H1 (cell line): ENCODE measurements around the gene ADAMTS17. TPM values are rescaled to one million over a fixed set of nuclear protein-coding genes. Genes with fewer than 3 reads are reported as not detected.

ENCODE experiments used
- CTCF ChIA-PET: fragments of 300-600 bp; sonication (Branson Sonifier 250); formaldehyde crosslinking; loops from one replicate; lab custom pipeline; 2021; ENCODE audit not compliant: partially characterized antibody; lab: Charles Lee
- POLR2A ChIA-PET: fragments of 300-600 bp; sonication (Branson Sonifier 250); formaldehyde crosslinking; loops from one replicate; lab custom pipeline; 2021; ENCODE audit warnings: inconsistent platforms; ENCODE audit not compliant: partially characterized antibody; lab: Charles Lee
- DNase-seq, 2 experiments: peaks; one replicate each; pipeline versions ENCODE4 v3.0.0 to v3.0.0-alpha.2; 2010 to 2022; ENCODE audit warnings: low spot score in 2 of 2, low read depth in 1 of 2, mixed read lengths in 1 of 2
- FAIRE-seq: peaks from 2 replicates; lab custom pipeline; 2011; peaks lifted over from hg19 to GRCh38; lab: Jason Lieb, UNC
- H2AFZ ChIP-seq: 2 replicates; pipeline ENCODE4 v1.8.1; 2012; ENCODE audit warnings: low read length, inconsistent platforms
- H2AK5ac ChIP-seq: 2 replicates; pipeline ENCODE4 v1.6.1; 2013; ENCODE audit warnings: low read depth, low read length
- H2BK120ac ChIP-seq: replicated peaks from 2 replicates; pipeline ENCODE3; 2013; ENCODE audit warnings: low read depth, low read length, inconsistent platforms
- H2BK12ac ChIP-seq: 2 replicates; pipeline ENCODE4 v1.6.1; 2013; ENCODE audit warnings: low read depth, low read length
- H2BK15ac ChIP-seq: 2 replicates; pipeline ENCODE4 v1.6.1; 2013; ENCODE audit warnings: low read length
- H2BK20ac ChIP-seq: 2 replicates; pipeline ENCODE4 v1.6.1; 2013; ENCODE audit warnings: low read length
- H2BK5ac ChIP-seq: 2 replicates; pipeline ENCODE4 v1.6.1; 2013; ENCODE audit warnings: low read depth, low read length
- H3K14ac ChIP-seq: 2 replicates; pipeline ENCODE4 v1.6.1; 2013; ENCODE audit warnings: inconsistent platforms; ENCODE audit not compliant: insufficient read length
- H3K18ac ChIP-seq: 2 replicates; pipeline ENCODE4 v1.6.1; 2013; ENCODE audit warnings: low read length; ENCODE audit errors: extremely low read depth
- H3K23ac ChIP-seq: 2 replicates; pipeline ENCODE4 v1.6.1; 2013; ENCODE audit warnings: inconsistent platforms; ENCODE audit not compliant: insufficient read length
- H3K23me2 ChIP-seq: 2 replicates; pipeline ENCODE4 v1.6.1; 2013; ENCODE audit warnings: low read depth, low read length
- H3K27ac ChIP-seq: 2 replicates; pipeline ENCODE4 v1.6.1; 2011; ENCODE audit warnings: low read depth, low read length, inconsistent platforms
- H3K27me3 ChIP-seq, 4 experiments: replicated peaks in 1 of 4; 1 replicate in 1 of 4; 2 replicates in 3 of 4; pipeline versions ENCODE4 v1.6.1 to v1.8.1; 2011 to 2013; ENCODE audit warnings: low read length in 3 of 4, mild to moderate bottlenecking in 3 of 4, inconsistent platforms in 2 of 4, mixed read lengths in 2 of 4, moderate library complexity in 1 of 4; ENCODE audit not compliant: control insufficient read depth in 3 of 4, insufficient read depth in 3 of 4; ENCODE audit errors: extremely low read depth in 1 of 4
- H3K36me3 ChIP-seq, 4 experiments: 2 replicates each; pipeline versions ENCODE4 v1.6.1 to v1.8.1; 2011 to 2013; ENCODE audit warnings: mild to moderate bottlenecking in 4 of 4, low read length in 3 of 4, moderate library complexity in 2 of 4, control low read depth in 1 of 4, inconsistent platforms in 1 of 4; ENCODE audit not compliant: insufficient read depth in 4 of 4, control insufficient read depth in 2 of 4
- H3K4ac ChIP-seq: replicated peaks from 2 replicates; pipeline ENCODE3; 2013; ENCODE audit warnings: low read length, low read depth, mixed read lengths, inconsistent platforms; ENCODE audit not compliant: insufficient read length
- H3K4me1 ChIP-seq, 4 experiments: replicated peaks in 1 of 4; 1 replicate in 1 of 4; 2 replicates in 3 of 4; pipeline versions ENCODE4 v1.6.1 to v1.8.1; 2011 to 2013; ENCODE audit warnings: low read length in 3 of 4, inconsistent platforms in 2 of 4, mixed read lengths in 1 of 4; ENCODE audit not compliant: insufficient read depth in 4 of 4, control insufficient read depth in 3 of 4
- H3K4me2 ChIP-seq, 2 experiments: 2 replicates each; pipeline versions ENCODE4 v1.6.1 to v1.8.1; 2011 to 2013; ENCODE audit warnings: low read depth in 2 of 2, low read length in 2 of 2, control low read depth in 1 of 2, inconsistent platforms in 1 of 2, mild to moderate bottlenecking in 1 of 2; ENCODE audit not compliant: insufficient read depth in 1 of 2
- H3K4me3 ChIP-seq, 4 experiments: fragments of 200-600, 300-600 bp in 1 of 4; sonication (generic), shearing (Covaris generic), sonication (Bioruptor Twin) in 1 of 4; 2 replicates each; pipeline versions ENCODE4 v1.5.1 to v1.8.1; 2011 to 2016; ENCODE audit warnings: low read length in 4 of 4, low read depth in 3 of 4, control low read depth in 2 of 4, inconsistent platforms in 2 of 4, mild to moderate bottlenecking in 2 of 4, mixed read lengths in 1 of 4, moderate library complexity in 1 of 4; ENCODE audit not compliant: insufficient read depth in 2 of 4; ENCODE audit errors: extremely low read depth in 1 of 4
- H3K56ac ChIP-seq: replicated peaks from 2 replicates; pipeline ENCODE3; 2013; ENCODE audit warnings: low read depth, mild to moderate bottlenecking, mixed read lengths, low read length, inconsistent platforms; ENCODE audit not compliant: insufficient read length
- H3K79me1 ChIP-seq: 2 replicates; pipeline ENCODE4 v1.6.1; 2013; ENCODE audit warnings: low read depth, low read length, control low read depth
- H3K79me2 ChIP-seq, 2 experiments: 2 replicates each; pipeline versions ENCODE4 v1.6.1 to v1.8.1; 2012 to 2013; ENCODE audit warnings: low read length in 2 of 2, mild to moderate bottlenecking in 2 of 2, inconsistent platforms in 1 of 2; ENCODE audit not compliant: insufficient read depth in 2 of 2, control insufficient read depth in 1 of 2
- H3K9ac ChIP-seq, 4 experiments: replicated peaks in 1 of 4; 1 replicate in 1 of 4; 2 replicates in 3 of 4; pipeline versions ENCODE4 v1.6.1 to v1.8.1; 2011 to 2013; ENCODE audit warnings: low read depth in 3 of 4, low read length in 3 of 4, control low read depth in 2 of 4, mild to moderate bottlenecking in 2 of 4, moderate library complexity in 2 of 4, inconsistent platforms in 1 of 4; ENCODE audit errors: extremely low read depth in 1 of 4
- H3K9me3 ChIP-seq, 2 experiments: 2 replicates each; pipeline versions ENCODE4 v1.6.1 to v1.8.1; 2012 to 2013; ENCODE audit warnings: mild to moderate bottlenecking in 2 of 2, moderate library complexity in 2 of 2, control low read depth in 1 of 2, inconsistent platforms in 1 of 2, low read depth in 1 of 2, low read length in 1 of 2, mixed read lengths in 1 of 2; ENCODE audit not compliant: insufficient read depth in 2 of 2
- H4K20me1 ChIP-seq, 2 experiments: replicated peaks in 1 of 2; 2 replicates each; pipeline versions ENCODE3 to v1.8.1; 2011 to 2013; ENCODE audit warnings: inconsistent platforms in 2 of 2, low read length in 2 of 2, mild to moderate bottlenecking in 1 of 2; ENCODE audit not compliant: insufficient read depth in 2 of 2, control insufficient read depth in 1 of 2
- H4K5ac ChIP-seq: 2 replicates; pipeline ENCODE4 v1.6.1; 2013; ENCODE audit warnings: low read length, low read depth, mixed read lengths, inconsistent platforms; ENCODE audit not compliant: insufficient read length
- H4K8ac ChIP-seq: 2 replicates; pipeline ENCODE4 v1.8.0; 2013; ENCODE audit warnings: mild to moderate bottlenecking, moderate library complexity, low read length, inconsistent platforms; ENCODE audit not compliant: insufficient read depth; ENCODE audit errors: extremely low read depth
- H4K91ac ChIP-seq: replicated peaks from 2 replicates; pipeline ENCODE3; 2013; ENCODE audit warnings: low read length, mixed read lengths, inconsistent platforms; ENCODE audit not compliant: insufficient read length
- BCL11A ChIP-seq, 2 experiments: IDR thresholded peaks; one replicate each; pipeline ENCODE4 v1.6.1; 2011; ENCODE audit warnings: low read depth in 2 of 2, low read length in 2 of 2, mild to moderate bottlenecking in 2 of 2
- CBX8 ChIP-seq: fragments of 300-800, 300-1000 bp; sonication (generic); IDR thresholded peaks from 2 replicates; pipeline ENCODE4 v1.7.1; 2016; ENCODE audit warnings: low read depth, low read length, borderline replicate concordance
- CTBP2 ChIP-seq: IDR thresholded peaks from 2 replicates; pipeline ENCODE4 v1.7.0; 2011; ENCODE audit warnings: borderline replicate concordance, mild to moderate bottlenecking, moderate library complexity, mixed read lengths, low read length; ENCODE audit not compliant: insufficient read depth, insufficient read length
- EGR1 ChIP-seq: IDR thresholded peaks from 2 replicates; pipeline ENCODE4 v1.6.1; 2011; ENCODE audit warnings: low read depth, low read length, borderline replicate concordance
- HDAC2 ChIP-seq, 2 experiments: fragments of 300-600 bp in 1 of 2; sonication (generic) in 1 of 2; IDR thresholded peaks; 2 replicates each; pipeline ENCODE4 v1.6.1; 2011 to 2012; ENCODE audit warnings: low read depth in 2 of 2, low read length in 2 of 2, mild to moderate bottlenecking in 2 of 2, moderate library complexity in 2 of 2, borderline replicate concordance in 1 of 2, inconsistent platforms in 1 of 2
- KDM1A ChIP-seq: fragments of 200-600, 300-600 bp; sonication (generic); IDR thresholded peaks from 2 replicates; pipeline ENCODE4 v1.7.1; 2016; ENCODE audit warnings: mild to moderate bottlenecking, low read length, borderline replicate concordance
- KDM4A ChIP-seq: IDR thresholded peaks from one replicate; pipeline ENCODE4 v1.7.1; 2012; ENCODE audit warnings: low read depth, mild to moderate bottlenecking, moderate library complexity, low read length, inconsistent platforms; ENCODE audit not compliant: severe bottlenecking
- POU5F1 ChIP-seq: IDR thresholded peaks from 2 replicates; pipeline ENCODE4 v1.6.1; 2011; ENCODE audit warnings: low read depth, mild to moderate bottlenecking, low read length, moderate library complexity
- RNF2 ChIP-seq: fragments of 200-900, 300-1000 bp; sonication (generic); IDR thresholded peaks from 2 replicates; pipeline ENCODE4 v1.7.1; 2016; ENCODE audit warnings: borderline replicate concordance, low read depth, mild to moderate bottlenecking, antibody characterized with exemption, low read length; ENCODE audit not compliant: poor library complexity, severe bottlenecking; ENCODE audit errors: missing control alignments
- RXRA ChIP-seq: IDR thresholded peaks from 2 replicates; pipeline ENCODE4 v1.6.1; 2011; ENCODE audit warnings: low read depth, mild to moderate bottlenecking, low read length, moderate library complexity; ENCODE audit not compliant: insufficient read depth
- SUZ12 ChIP-seq: fragments of 200-600 bp; sonication (generic); IDR thresholded peaks from 2 replicates; pipeline ENCODE4 v1.6.1; 2012; ENCODE audit warnings: mild to moderate bottlenecking, inconsistent platforms, low read length, moderate library complexity, mixed read lengths
- TAF1 ChIP-seq: IDR thresholded peaks from 2 replicates; pipeline ENCODE4 v1.6.1; 2011; ENCODE audit warnings: mild to moderate bottlenecking, low read depth, low read length
- WGBS, 2 experiments: shearing (Covaris generic) in 1 of 2; methylation state at CpG; one replicate each; pipeline versions ENCODE4 v1.1.6 to v1.1.7; 2013 to 2015; ENCODE audit warnings: low lambda C conversion rate in 2 of 2, mixed read lengths in 2 of 2, inconsistent platforms in 1 of 2, low coverage in 1 of 2, missing lambda C conversion rate in 1 of 2; ENCODE audit not compliant: insufficient replicate concordance in 2 of 2, insufficient coverage in 1 of 2, insufficient read length in 1 of 2; ENCODE audit errors: extremely low coverage in 1 of 2, missing lambda C conversion rate in 1 of 2; 5-methylcytosine and 5-hydroxymethylcytosine counted together
- polyA plus RNA-seq, 7 experiments: library from polyadenylated mRNA; depleted of rRNA in 3 of 7; stranded (reverse) in 5 of 7; unstranded in 2 of 7; fragments of >200 nt in 5 of 7; fragments of 200-250 nt in 2 of 7; gene quantifications; 1 replicate in 5 of 7; 2 replicates in 1 of 7; 4 replicates in 1 of 7; pipeline versions ENCODE4 v1.2.1 to v1.2.3, GENCODE V29; 2011 to 2013; ENCODE audit warnings: missing spikeins in 2 of 7, mixed read lengths in 2 of 7
- total RNA-seq: library from RNA; stranded (reverse); fragmentation: NEBNext Ultra II Directional; extraction: Animal tissue kit (Norgen Biotek cat#: 25700); gene quantifications from 2 replicates; pipeline ENCODE4 v1.2.1, GENCODE V29; 2021

Gene ADAMTS17
- total and polyA plus RNA-seq, 2 of the 8 experiments (the other 6 are each of a cell fraction or from before 2014, with no cell fraction given), result 0.51 to 1.7 TPM

GRCh38 chr15:100174904-100175275 is 166.9 kb downstream of the ADAMTS17 start:
- no peaks in the 10 kb centered on the region for H3K4me1 ChIP-seq
- no peak overlapping the region for H2BK20ac ChIP-seq
- no peak overlapping the region for H3K23ac ChIP-seq
- H3K18ac ChIP-seq, result no peak overlapping the region
- DNase-seq (no peak), FAIRE-seq (no peak)
- no peaks in the 10 kb centered on the region for H3K23me2 ChIP-seq
- no peaks in the 10 kb centered on the region for H4K20me1 ChIP-seq
- H2BK15ac ChIP-seq, result no peak overlapping the region
- H3K4me2 ChIP-seq, result no peak overlapping the region
- H3K79me2 ChIP-seq, result no peaks in the 10 kb centered on the region
- CTCF ChIA-PET, result interaction anchor here (0.5 to 0.9 kb wide), 3 partner anchors 12 to 261 kb away, joined by 3 read pairs; no protein-coding TSS in a partner anchor
- H4K5ac ChIP-seq, result no peak overlapping the region
- H3K4ac ChIP-seq, result no peak overlapping the region
- no peak overlapping the region for H3K9ac ChIP-seq
- H2AFZ ChIP-seq, result no peak overlapping the region
- no peak overlapping the region for H3K27ac ChIP-seq
- no peak overlapping the region for H2BK12ac ChIP-seq
- H3K79me1 ChIP-seq, result no peaks in the 10 kb centered on the region
- no peak overlapping the region for H3K14ac ChIP-seq
- H3K36me3 ChIP-seq, result no peaks in the 10 kb centered on the region
- WGBS, 2 experiments, result 89% methylated on average over 3 of the region's 3 CpGs; no CpG with 5 or more reads in 1 of the 2 experiments
- no peaks in the 10 kb centered on the region for H3K27me3 ChIP-seq
- POLR2A ChIA-PET, result no interaction called here
- H4K8ac ChIP-seq, result no peak overlapping the region
- no peak overlapping the region for H3K4me3 ChIP-seq
- H2BK5ac ChIP-seq, result no peak overlapping the region
- no peak overlapping the region for H4K91ac ChIP-seq
- no peaks in the 10 kb centered on the region for H3K9me3 ChIP-seq
- H2AK5ac ChIP-seq, result no peak overlapping the region
- no peak overlapping the region for H2BK120ac ChIP-seq
- no peak overlapping the region for H3K56ac ChIP-seq
- TF ChIP-seq EGR1, result no peak
- TF ChIP-seq CTBP2, result no peak
- no peak for TF ChIP-seq KDM4A
- no peak for TF ChIP-seq KDM1A
- TF ChIP-seq RNF2, result no peak
- no peak for TF ChIP-seq CBX8
- TF ChIP-seq BCL11A (IDR thresholded peaks at IDR 0.05; ENCODE audit: low read depth in 2 of 2, low read length in 2 of 2), result no peak
- no peak for TF ChIP-seq POU5F1
- no peak for TF ChIP-seq RXRA
- TF ChIP-seq TAF1, result no peak
- no peak for TF ChIP-seq SUZ12
- no peak for TF ChIP-seq HDAC2 (IDR thresholded peaks at IDR 0.05; ENCODE audit: borderline replicate concordance in 1 of 2, low read depth in 2 of 2, low read length in 2 of 2)
